GM12872 (cell line): ENCODE measurements around the gene ACYP2.

Experiments used
- TF ChIP-seq, protein P1 (sequence below): IDR thresholded peaks from 3 replicates; pipeline ENCODE4 v1.5.1; 2011; ENCODE audit warnings: low read depth, mild to moderate bottlenecking, low read length, moderate library complexity; ENCODE audit not compliant: insufficient read depth

ACYP2 gene

DNA sequence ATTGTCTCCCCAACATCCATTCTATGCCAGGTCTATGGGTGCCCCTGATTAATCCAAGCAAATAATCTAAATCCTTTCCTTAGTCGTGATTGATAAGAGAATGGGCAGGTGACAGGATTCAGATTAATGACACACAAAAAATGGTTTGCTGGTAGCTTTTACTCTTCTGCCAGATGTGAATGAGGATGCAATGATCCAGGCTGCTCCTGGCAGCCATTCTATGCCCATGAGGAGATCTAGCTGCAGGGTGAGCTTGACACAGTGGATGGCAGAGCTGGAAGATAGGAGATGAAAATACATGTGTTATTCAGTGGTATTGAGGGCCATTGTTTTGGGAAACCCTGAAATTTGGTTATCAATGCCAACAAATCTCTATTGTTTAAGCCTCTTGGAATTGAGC is 69.7 kb downstream of the ACYP2 start:
- TF ChIP-seq, protein P1, sequence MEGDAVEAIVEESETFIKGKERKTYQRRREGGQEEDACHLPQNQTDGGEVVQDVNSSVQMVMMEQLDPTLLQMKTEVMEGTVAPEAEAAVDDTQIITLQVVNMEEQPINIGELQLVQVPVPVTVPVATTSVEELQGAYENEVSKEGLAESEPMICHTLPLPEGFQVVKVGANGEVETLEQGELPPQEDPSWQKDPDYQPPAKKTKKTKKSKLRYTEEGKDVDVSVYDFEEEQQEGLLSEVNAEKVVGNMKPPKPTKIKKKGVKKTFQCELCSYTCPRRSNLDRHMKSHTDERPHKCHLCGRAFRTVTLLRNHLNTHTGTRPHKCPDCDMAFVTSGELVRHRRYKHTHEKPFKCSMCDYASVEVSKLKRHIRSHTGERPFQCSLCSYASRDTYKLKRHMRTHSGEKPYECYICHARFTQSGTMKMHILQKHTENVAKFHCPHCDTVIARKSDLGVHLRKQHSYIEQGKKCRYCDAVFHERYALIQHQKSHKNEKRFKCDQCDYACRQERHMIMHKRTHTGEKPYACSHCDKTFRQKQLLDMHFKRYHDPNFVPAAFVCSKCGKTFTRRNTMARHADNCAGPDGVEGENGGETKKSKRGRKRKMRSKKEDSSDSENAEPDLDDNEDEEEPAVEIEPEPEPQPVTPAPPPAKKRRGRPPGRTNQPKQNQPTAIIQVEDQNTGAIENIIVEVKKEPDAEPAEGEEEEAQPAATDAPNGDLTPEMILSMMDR, result no peak

DNA sequence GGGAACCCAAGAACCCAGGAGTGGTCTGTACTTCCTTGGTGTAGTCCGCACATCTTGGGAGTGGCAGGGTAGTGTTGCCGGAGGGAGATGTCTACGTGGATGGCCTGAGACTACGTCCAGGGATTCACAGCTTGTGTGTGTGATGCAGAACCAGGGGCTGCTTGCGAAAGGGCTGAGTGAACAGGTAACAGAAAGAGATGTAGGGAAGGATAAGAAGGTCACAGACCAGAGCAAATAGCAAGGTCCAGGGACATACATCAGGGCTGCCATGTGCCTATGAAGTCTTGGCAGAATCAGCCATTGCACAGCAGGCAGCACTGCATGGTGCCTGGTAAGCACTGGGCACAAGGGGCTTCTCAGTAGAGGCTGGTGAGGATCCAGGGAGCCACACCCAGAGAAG is 71.9 kb downstream of the ACYP2 start:
- TF ChIP-seq, protein P1, result no peak

DNA sequence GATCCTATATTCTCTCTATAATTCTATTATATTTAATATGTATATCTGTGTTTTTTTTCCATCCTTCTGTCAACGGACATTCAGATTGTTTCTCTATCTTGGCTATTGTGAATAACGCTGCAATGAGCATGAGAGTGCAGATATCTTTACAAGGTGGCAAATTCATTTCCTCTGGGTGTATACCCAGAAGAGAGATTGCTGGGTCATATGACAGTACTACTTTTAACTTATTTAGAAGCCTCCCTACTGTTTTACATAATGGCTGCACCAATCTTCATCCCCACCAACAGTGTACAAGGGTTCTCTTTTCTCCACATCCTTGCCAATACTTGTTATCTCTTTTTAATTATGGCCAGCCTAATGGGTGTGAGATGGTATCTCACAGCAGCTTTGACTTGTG is 74.1 kb downstream of the ACYP2 start:
- TF ChIP-seq, protein P1, result no peak

DNA sequence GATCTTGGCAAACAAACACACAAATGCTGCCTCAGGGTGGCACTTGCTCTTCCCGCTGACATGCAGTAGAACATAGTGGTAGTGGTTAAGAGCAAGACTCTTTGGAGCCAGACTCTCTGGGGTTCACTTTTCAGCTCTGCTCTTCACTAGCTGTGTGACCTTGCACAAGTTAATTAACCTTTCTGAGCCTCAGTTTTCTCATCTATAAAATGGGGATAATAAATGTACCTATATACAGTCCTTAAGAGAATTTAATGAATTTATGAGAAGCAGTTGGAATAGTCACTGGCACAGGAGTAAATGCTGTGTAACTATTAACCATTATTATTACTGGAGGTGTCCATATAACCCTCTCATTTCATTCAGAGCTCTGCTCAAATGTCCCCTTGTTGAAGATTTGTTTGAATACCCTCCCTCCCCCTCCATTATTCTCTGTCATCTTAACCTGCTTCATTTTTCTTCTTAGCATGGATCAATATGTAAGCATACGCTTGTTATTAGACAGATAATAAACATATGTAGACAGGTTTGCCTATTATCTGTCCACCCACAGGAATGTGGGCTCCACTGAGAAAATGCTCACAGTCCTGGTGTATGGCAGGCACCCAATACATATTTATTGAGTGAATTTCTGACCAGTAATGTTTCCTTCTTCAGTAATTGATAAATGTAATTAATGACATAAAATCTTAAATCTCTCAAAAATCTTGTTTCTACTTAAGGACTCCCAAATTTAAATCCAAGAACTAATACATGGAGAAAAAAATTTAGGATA is 76.1 kb downstream of the ACYP2 start:
- TF ChIP-seq, protein P1, result no peak

DNA sequence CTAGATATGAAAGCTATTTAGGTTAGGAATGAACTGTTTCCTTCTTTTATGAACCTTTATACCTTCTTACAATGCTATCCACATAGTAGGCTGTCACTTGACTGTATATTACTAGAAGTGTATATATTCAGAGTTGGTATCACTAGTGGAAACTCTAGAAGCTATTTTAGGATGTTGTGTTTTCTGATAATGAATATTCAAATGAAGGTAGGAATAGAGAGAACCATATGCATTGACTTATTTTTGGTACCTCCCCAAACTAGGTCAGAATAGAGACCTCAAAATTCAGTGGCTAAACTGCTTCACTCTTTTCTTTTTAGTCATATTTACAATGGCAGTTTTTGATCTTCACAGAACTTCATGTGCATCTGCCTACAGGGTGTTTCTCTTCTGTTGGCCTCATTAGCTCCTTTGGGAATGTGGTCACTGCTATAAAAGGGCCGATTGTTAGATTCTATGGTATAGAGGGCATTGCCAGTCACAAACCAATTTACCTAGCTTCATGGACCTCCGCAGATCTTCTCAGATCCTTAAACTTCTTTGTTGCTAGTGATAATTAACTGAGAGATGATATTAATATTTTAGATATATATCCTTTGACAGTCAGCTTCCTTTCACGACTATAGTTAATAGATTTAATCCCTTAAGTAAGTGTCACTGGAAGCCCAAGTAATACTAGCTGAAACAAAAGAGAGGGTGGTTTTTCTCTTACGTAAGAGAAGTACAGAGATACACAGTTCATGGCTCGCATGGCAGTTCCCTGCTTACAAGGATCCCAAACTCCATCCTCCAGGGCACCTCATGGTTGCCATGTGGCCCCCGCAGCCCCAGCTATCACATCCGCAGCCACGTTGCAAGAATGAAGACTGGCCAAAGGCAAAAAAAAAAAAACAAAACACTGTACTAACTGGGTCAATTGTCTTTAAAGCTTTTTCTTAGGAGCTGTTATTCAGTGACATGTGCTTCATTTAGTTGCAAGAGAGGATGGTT is 79.6 kb downstream of the ACYP2 start:
- TF ChIP-seq, protein P1, result no peak

DNA sequence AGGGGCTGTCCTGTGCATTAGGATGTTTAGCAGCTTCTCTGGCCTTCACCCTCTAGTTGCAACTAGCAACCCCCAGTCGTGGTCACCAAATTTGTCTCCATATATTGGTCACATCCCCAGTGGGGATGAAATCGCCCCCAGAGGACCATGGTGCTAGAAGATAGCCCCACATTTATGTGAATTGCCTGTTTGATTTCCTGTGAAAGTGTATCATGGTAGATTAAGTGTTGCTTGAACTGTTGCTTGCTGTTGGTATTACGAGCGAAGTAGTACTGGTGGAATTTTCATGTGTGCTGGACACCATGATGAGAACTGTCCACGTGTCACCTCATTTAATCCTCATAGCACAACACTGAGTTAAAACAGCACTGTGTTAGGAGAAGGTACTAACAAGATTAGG is 81.2 kb downstream of the ACYP2 start:
- TF ChIP-seq, protein P1, result no peak

DNA sequence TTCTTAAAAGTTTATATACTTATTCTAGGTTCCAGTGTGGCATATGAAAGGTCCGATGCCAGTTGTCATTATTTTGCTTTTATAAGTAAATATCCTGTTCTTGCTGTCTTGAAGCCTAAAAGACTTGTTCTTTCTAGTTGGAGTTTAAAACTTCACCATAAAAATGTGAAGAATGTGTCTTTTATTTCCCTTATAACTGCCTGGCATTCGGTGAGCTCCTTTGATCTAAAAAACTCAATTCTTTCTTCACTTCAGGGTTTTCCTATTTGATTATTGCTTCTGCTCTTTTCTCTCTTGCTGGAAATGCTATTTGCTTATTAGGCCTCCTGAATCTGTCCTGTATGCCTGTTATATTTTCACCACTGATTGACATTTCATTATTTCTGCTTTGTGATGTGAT is 89.1 kb downstream of the ACYP2 start:
- TF ChIP-seq, protein P1, result no peak
